Stimulated activated CD4-positive, alpha-beta T cell treated with anti-CD3 and anti-CD28 coated beads, Interleukin-4, amount 100 ng/mL, for 4 hours (primary cell): Measurements from ENCODE around the gene MPHOSPH9.

Experiments used
- DNase-seq, 2 experiments: peaks; one replicate each; pipeline ENCODE4 v3.0.0-alpha.2; 2020

Gene MPHOSPH9, protein sequence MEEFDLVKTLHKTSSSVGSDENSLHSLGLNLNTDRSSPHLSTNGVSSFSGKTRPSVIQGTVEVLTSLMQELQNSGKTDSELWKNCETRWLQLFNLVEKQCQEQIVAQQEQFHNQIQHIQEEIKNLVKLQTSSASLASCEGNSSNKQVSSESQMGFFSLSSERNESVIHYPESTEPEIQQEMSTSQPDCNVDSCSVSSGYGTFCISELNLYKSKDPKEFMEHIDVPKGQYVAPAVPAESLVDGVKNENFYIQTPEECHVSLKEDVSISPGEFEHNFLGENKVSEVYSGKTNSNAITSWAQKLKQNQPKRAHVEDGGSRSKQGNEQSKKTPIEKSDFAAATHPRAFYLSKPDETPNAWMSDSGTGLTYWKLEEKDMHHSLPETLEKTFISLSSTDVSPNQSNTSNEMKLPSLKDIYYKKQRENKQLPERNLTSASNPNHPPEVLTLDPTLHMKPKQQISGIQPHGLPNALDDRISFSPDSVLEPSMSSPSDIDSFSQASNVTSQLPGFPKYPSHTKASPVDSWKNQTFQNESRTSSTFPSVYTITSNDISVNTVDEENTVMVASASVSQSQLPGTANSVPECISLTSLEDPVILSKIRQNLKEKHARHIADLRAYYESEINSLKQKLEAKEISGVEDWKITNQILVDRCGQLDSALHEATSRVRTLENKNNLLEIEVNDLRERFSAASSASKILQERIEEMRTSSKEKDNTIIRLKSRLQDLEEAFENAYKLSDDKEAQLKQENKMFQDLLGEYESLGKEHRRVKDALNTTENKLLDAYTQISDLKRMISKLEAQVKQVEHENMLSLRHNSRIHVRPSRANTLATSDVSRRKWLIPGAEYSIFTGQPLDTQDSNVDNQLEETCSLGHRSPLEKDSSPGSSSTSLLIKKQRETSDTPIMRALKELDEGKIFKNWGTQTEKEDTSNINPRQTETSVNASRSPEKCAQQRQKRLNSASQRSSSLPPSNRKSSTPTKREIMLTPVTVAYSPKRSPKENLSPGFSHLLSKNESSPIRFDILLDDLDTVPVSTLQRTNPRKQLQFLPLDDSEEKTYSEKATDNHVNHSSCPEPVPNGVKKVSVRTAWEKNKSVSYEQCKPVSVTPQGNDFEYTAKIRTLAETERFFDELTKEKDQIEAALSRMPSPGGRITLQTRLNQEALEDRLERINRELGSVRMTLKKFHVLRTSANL

DNA sequence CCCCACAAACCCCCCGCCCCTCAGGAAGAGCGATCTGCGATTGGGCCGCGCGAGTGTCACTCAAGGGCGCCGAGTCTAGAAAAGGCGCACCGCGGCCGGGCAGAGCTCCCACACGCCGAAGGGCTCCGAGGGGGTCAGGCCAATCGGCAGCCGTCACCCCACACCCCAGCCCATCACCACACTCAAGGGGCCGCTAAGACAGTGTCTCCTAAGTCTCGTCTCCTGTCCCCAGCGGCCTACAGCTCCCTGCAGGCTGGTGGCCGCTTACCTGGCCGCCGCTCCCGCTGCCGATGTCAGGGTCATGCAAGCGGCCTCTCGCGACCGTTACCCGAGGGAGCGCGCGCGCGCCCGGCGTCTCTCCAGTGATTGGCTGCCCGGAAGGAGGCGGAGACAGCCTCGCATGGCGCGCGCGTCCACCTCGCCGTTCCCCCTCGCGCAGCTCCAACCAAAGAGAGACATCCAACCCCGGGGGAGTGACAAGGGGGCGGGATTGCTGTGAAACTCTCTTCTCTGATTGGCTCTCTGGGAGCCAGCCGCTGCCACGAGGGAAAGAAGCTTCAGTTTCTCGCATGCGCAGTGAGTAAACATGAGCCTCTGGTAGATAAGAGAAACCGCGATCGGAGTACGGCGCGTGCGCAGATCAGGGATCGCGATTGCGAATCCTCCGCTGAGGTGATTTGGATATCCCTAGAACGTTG lies at the start of gene MPHOSPH9, which contains the start of gene MTRFR:
Gene MPHOSPH9 (minus strand): TSS at position 335 of the 698 bp plus-strand sequence. CDS start 2,777 bp downstream, outside the sequence.
Gene MTRFR (plus strand): TSS at position 630 of the 698 bp plus-strand sequence. CDS start 20,239 bp downstream, outside the sequence.
- DNase-seq, result peak; percentile 96 to 99

DNA sequence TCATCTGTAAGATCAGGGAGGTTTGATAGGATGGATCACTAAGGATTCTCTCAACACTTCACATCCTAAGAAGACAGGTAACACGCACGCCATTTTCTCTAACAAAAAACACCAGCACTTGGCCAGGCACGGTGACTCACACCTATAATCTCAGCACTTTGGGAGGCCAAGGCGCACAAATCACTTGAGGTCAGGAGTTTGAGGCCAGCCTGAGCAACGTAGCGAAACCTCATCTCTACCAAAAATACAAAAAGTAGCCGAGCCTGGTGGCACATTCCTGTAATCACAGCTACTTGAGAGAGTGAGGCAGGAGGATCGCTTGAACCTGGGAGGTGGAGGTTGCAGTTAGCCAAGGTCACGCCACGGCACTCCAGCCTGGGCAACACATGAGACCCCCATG lies 49.2 kb upstream of the MPHOSPH9 start:
- no peak for DNase-seq

DNA sequence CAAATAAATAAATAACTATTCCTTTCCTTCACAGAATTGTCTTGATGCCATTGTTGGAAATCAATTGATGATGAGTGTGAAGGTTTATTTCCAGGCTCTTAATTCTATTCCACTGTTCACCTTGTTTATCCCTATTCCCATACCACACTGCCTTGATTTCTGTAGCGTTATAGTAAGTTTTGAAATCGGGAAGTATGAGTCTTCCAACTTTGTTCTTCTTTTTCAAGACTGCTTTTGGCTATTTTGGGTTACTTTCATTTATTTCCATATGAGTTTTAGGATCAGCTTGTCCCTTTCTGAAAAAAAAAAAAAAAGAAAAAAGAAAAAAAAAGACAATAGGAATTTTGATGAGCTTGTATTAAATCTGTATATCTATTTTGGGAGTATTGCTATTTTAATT lies 48.0 kb upstream of the MPHOSPH9 start:
- no peak for DNase-seq

DNA sequence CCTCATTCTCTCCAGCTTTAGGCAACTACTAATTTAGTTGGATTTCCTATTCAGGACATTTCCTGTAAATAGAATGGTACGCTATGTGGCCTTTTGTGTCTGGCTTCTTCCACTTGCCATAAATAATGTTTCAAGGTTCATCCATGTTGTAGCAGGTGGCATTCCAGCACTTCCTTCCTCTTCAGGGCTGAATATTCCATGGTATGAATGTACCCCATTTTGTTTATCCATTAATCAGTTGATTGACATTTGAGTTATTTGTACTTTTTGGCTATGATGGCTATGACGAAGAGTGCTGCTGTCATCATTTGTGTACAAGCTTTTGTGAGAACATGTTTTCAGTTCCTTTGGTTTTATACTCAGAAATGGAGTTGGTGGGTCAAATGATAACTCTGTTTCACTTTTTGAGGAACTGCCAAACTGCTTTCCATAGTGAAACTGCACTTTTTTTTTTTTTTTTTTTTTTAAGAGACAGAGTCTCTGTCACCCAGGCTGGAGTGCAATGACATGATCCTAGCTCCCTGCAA lies 45.2 kb upstream of the MPHOSPH9 start:
- DNase-seq, result no peak

DNA sequence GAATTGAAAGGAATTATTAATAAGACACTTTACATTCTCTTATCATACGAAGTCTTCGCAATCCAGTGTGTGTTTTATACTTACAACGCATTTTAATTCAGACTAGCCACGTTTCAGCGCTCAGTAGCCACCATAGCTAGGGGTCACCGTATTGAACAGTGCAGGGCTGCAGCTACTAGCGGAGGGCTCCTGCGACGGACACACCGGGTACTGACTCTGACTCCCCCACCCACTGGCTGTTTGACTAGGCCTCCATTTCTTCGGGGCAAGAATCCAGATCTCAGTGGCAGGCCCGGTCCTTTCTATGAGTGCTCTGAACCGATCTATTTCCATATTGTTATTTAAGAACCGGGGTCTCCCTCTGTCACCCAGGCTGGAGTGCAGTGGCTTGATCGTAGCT lies 40.2 kb upstream of the MPHOSPH9 start:
- DNase-seq, result no peak

DNA sequence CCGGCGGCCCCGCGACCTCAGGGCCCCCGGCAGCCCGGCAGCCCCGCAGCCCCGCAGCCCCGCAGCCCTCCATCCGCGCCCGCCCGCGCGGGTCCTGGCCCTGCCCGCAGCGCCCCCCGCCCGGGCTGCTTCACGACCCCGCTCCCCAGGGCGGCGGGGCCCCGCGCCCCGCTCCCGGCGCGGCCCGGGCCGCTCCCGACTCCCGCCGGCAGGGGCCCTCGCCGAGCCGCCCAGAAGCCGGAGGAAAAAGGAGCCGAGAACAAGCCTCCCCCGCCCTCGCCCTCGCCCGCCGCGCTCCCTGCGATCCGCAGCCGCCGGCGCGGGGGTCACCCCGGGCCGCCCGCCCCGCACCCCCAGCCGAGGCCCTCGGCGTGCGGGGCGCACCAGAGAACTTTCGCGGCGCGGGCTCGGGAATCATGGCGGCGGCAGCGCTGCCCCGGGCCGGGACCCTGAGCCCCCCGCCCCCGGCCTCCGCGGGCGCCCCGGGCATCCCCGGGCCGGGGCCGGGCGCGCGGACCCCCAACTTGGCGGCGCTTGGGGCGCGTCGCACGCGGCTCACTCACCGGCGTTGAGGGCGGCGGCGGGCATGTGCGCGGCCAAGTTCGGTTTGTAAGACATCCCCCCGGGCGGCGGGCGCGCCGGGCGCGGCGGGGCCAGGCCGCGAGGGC lies 38.2 kb upstream of the MPHOSPH9 start:
- DNase-seq, result peak; percentile 72 to 78

DNA sequence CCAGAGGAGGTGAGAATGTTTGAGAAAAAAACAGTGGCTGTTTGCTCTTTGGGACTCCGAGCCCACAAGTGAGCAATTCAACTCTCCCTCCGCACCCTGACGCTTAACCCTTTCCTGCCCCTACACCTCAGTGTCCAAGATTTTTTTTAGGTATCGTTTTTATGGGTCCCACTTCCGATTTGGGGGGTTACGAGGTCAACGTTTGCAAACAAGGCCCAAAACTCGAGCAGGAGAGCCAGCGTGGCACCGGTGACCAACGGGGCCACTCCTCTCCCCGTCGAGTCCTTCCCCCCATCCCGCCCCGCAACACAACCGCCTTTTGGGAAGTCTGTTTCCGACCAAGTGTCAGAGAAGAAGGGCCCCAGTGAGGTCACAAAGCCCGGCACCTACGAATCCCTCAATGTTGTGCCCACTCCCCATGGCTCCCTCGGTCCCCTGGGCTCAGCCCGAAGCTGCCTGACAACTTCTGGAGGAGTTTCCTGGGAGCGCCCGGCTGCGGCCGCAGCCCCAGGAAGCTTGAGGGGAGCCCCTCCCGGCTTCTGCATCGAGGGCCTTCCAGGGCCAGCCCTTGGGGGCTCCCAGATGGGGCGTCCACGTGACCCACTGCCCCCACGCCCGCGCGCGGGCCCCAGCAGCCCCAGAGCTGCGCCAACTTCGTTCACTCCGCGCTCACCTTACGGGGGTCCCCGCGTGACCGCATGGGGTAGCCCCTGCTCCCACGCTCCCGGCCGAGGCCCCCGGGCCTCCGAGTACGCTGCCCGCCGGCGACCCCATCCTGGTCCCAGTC lies 37.5 kb upstream of the MPHOSPH9 start:
- DNase-seq, result no peak

DNA sequence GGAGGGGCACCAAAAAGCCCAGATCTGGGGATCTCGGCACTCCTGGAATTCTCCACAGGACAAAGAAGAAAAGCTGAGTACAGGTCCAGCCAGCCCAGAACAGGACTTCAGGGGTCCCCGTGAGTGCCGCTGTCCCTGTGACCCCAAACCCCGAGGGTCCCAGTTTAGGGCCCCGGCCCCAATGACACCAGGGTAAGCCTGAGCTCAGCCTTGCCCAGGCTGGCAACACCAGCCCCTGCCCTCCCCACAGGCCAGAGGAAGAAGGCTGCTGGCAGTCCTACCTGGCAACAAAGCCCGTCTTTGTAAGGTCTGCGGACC lies 36.9 kb upstream of the MPHOSPH9 start:
- no peak for DNase-seq

DNA sequence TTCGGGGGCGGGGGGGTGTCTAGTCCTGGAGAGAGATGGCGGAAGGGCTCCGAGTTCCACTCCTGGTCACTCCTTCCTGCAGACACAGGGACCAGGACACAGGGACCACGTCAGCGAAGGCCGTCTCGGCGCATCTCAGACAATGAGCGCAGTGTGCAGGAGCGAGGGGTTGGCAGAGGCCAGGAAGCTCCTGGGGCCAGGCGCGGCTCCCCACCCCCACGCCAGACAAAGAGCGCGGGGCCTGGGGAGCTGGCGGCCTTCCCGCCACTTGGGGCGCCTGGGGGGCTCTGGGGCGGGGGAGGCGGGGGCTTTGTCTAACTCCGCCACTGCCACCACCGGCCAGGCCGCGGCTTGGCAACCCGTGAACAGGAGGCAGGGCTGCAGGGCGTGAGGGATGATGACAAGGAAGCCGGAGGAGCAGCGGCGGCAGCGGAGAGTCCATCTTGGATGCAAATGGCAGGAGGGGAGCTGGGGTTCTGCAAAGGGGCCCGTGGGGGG lies 36.5 kb upstream of the MPHOSPH9 start:
- peak in 1 of 2 experiments; percentile 19 for DNase-seq

DNA sequence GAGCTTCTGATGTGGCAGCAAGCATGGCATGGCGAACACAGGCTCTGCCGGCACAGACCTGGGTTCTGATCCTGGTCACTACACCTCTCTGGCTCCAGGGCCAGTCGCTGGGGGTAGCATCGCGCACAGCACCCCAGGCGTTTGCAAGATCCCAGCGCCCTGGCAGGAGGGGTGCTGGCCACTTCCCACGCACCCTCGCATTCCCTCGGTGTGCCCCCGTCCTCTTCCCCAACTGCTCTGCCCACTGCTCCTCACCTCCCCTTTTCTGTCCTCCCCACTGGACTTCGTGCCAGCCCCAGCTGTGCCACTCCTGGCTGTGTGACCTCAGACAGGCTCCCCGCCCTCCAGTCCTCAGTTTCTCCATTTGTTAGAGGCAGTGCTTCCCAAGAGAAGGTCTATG lies 35.9 kb upstream of the MPHOSPH9 start:
- DNase-seq, result no peak

DNA sequence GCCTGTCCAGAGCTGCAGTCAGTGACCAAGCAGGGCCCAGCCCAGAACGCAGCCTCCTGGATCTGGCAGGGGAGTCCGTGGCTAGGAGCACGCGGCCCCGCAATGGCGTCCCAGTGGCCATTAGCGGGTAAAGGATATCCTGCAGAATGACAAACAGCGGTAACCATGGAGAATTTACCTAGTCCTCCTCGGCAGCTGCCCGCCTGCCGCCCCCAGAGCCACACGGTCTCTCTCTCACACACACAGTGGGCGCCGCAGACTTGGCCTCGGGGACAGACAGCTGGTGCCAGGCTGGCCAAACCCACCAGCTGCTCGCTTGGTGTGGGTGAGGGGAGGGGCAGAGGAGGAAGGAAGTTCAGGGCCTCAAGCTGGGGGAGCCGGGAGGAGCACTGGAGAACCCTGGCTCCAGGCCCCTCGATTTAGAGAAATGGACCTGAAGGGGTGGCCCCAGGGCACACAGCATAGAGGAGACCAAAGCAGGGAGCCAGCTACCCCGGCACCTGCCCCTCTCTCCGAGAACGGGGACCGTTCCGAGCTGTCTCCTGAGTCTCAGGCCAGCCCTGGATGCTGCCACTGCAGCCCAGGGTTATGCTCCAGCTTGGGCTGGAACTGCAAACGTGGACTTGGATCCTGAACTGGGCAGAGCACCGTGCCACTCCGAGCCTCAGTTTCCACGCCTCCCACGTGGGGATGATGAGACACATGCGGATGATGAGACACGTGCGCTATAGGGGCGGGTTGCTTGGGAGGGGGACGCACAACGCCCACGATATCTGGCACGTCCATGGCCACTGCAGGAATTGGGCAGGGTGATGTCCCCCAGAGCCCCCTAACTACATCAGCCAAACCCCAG lies 35.3 kb upstream of the MPHOSPH9 start:
- no peak for DNase-seq

DNA sequence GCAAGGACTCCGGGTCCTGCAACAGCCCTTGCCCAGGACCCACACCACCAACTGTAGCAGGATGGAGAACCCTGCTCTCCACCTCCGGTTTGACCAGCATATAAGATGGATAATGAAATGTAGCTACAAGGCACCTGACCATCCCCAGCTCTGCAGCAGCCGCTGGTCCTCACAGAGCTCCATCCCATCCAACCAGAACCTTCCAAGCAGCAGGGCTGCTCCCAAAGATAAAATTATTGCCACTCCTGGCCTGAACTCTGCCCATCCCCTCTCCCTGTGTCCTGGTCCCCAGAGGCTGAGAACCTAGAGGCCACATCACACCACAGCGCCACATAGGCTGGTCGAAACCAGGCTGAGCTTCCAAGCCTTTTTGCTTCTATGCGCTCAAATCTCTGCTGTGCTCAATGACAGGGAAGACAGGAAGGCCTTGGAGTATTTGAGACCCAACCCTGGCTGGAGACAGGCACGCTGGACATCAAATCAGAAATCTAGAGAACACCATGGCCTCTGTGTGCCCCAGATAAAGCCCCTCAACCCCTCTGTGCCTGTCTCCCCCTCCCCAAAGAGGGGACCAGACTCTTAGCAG lies 34.5 kb upstream of the MPHOSPH9 start:
- DNase-seq, result no peak

DNA sequence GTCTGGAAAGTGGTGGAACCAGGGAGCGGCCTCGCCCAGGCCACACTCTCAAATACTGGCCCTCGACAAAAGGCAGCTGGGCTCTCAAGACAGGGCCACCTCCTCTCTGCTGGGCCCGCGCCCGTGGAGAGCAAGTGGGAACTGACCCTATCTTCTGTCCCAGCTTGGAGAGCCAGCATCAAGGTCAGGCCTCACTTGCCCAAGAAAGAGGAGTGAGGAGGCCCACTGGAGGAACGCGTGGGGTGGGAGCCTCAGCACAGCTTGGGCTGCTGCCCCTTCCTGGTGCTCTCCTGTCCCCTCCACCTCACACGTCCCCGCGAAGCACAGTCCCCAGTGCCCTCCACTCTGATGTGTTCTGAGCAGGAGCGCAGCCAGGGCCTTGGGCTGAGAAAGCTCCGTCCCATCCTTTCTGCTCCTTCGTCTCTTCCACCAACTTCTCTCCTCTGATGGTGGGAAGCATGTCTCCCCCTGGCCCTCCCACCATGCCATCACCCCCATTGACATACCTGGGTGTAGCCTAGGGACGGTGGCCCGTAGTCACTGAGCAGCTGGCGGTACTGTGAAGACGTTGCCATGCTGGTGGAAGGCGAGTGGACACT lies 33.8 kb upstream of the MPHOSPH9 start:
- no peak for DNase-seq

DNA sequence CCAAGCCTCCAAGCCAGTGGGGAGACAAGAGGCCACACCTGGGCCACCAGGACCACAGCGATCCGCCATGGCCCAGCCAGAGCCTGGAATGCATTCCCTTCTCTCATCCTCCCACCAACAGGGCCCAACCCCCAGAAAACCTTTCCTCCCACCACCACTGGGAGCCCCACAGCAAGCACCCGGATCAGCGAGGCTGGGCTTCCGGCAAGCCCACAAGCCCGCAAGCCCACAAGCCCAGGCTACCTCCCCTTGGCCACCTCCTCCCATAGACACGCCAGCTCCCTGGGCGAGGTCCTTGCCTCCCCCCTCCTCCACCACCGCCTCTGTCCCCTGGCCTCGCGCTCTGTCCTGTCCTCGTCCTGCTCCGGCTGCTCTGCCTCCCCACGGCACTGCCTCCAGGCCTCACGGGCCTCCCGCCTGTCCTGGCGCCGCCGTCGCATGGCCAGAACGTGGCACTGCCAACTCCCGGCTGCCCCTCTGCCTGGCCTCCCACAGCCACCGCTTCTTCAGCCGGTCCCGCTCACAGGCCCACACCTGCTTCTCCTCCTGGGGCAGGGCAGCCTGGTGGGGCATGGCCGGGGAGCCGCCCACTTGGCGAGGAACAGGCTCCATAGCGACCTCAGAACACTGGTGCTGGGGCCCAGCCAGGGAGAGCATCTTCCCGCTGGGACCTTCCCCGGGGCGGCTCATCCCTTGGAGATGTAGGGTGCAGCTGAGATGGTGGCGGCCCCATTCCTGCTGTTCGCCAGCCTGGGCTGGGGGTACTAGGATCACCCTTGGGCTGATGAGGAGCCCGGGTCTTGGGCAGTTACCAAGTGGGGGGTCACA lies 33.1 kb upstream of the MPHOSPH9 start:
- no peak for DNase-seq

DNA sequence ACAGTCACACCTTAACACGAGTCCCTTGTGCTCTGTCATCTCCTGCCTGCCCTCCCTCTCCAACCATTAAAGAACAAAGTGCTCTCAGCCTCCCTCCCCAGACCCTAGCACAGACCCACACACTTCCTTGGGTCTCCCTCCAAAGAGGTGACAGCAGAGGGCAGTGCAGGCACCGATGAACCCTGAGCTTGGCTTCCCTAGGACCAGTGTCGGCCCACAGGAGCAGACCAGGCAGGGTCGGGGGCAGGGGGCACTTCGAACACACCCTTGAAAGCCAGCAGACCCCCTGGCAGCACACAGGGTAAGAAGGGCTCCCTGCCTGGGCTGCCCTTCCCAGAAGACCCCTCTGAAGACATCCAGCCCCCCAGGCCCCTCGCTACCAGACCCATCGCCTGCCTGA lies 31.7 kb upstream of the MPHOSPH9 start:
- no peak for DNase-seq

DNA sequence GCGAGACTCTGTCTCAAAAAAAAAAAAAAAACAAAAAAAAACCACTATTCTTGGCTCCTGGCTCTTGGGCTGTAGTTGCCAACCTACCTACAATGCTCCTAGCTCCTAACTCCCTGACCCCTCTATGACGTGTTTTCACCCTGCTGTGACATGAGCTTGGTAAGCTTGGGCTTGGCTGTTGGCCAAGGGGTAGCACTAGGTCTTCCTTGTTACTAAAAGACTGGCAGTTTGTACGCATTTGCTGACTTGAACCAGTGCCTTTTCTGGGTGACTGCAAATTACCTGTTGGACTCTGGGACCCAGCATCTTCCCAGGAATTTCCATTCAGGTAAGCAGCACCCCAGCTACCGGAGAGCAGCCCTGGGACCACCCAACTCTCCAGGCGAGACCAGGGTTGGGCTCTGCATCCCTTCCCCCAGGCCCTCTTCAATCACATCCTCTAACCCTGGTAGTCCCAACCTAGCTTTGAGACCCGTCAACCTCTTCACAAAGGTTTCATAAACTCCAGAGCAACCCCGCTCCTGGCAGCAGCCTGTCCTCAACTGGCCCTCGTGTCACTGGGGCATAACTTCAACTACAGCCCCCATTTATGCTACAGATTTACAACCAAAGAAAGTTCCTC lies 30.4 kb upstream of the MPHOSPH9 start:
- no peak for DNase-seq

DNA sequence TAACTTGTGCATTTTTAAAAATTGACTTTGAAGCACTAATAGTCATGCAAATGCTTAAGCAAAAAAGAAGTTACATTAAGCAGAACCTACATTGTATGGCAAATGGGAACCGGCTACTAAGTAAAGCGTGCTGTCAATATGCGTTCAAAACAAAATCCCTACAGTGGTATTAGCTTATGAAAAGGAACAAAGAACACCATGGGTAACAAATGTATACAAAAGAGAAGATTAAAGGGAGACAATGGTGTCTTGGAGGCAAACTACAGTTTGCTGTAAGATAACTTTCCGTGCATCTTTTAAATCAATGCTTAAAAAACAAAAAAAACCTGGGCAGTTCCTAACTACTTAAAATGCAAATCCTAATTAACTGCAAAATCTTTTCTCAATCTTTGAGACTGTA lies 28.3 kb upstream of the MPHOSPH9 start:
- no peak for DNase-seq

DNA sequence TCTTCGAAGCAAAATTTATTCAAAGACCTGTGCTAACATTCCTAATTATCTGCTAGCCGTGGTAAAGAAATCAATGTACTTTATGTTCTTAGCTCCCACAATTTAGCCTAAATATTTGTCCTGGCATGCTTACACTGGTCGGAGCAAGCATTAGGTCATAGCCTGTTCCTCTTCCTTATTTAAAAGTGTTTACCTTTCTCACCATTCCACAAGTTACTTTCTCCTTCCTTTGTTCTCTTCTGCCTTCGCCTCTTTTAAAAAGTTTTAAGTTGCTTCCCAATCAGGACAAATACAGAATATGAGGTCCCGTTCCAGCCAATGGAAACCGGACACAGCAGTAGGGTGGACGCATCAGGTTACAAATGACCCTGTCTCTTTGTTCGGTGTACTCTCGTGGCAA lies 27.1 kb upstream of the MPHOSPH9 start:
- DNase-seq, result no peak
